Fibroblast of lung (primary cell): ENCODE results near the gene NDC80. TPM values are rescaled to one million over a fixed set of nuclear protein-coding genes. Genes with fewer than 3 reads are reported as not detected.

Experiments
- DNase-seq, 2 donors: peaks; one replicate each; pipeline versions ENCODE4 v3.0.0 to v3.0.0-alpha.2; 2010; ENCODE audit warnings: low read depth in 2 of 2
- H2AFZ ChIP-seq: 2 replicates; pipeline ENCODE4 v1.5.1; 2012; ENCODE audit warnings: low read length, control low read depth, inconsistent platforms
- H3K27ac ChIP-seq: 2 replicates; pipeline ENCODE4 v1.5.1; 2011; ENCODE audit warnings: low read length, control low read depth; ENCODE audit not compliant: insufficient read depth
- H3K27me3 ChIP-seq: 2 replicates; pipeline ENCODE4 v1.5.1; 2011; ENCODE audit warnings: mild to moderate bottlenecking, low read length; ENCODE audit not compliant: control insufficient read depth, insufficient read depth
- H3K36me3 ChIP-seq: 2 replicates; pipeline ENCODE4 v1.5.1; 2011; ENCODE audit warnings: low read length; ENCODE audit not compliant: control insufficient read depth, insufficient read depth
- H3K4me1 ChIP-seq: 2 replicates; pipeline ENCODE4 v1.5.1; 2011; ENCODE audit warnings: low read length; ENCODE audit not compliant: control insufficient read depth, insufficient read depth; ENCODE audit errors: extremely low read depth
- H3K4me2 ChIP-seq: 2 replicates; pipeline ENCODE4 v1.5.1; 2011; ENCODE audit warnings: low read length, control low read depth; ENCODE audit not compliant: insufficient read depth; ENCODE audit errors: extremely low read depth
- H3K4me3 ChIP-seq, 4 experiments: fragments of 200-600 bp in 1 of 4; sonication (generic) in 1 of 4; replicated peaks in 1 of 4; 2 replicates each; pipeline ENCODE4 v1.5.1; 2011 to 2016; ENCODE audit warnings: low read length in 4 of 4, low read depth in 3 of 4, mild to moderate bottlenecking in 3 of 4, control low read depth in 2 of 4, inconsistent platforms in 1 of 4, mixed read lengths in 1 of 4; ENCODE audit not compliant: insufficient read depth in 1 of 4; ENCODE audit errors: control extremely low read depth in 1 of 4
- H3K79me2 ChIP-seq: 2 replicates; pipeline ENCODE4 v1.5.1; 2012; ENCODE audit warnings: mild to moderate bottlenecking, low read length, inconsistent platforms; ENCODE audit not compliant: control insufficient read depth, insufficient read depth
- H3K9ac ChIP-seq: 2 replicates; pipeline ENCODE4 v1.5.1; 2011; ENCODE audit warnings: mild to moderate bottlenecking, low read length, control low read depth; ENCODE audit not compliant: insufficient read depth
- H3K9me3 ChIP-seq: 2 replicates; pipeline ENCODE4 v1.5.1; 2012; ENCODE audit warnings: low read depth, low read length; ENCODE audit not compliant: control insufficient read depth, insufficient read depth
- H4K20me1 ChIP-seq: 2 replicates; pipeline ENCODE4 v1.5.1; 2011; ENCODE audit warnings: low read length; ENCODE audit not compliant: control insufficient read depth, insufficient read depth; ENCODE audit errors: extremely low read depth
- EZH2 ChIP-seq: IDR thresholded peaks from 2 replicates; pipeline ENCODE4 v1.5.1; 2012; ENCODE audit warnings: low read length, control low read depth, mild to moderate bottlenecking; ENCODE audit errors: missing control alignments
- polyA plus RNA-seq, 2 donors: library from polyadenylated mRNA; depleted of rRNA in 1 of 2; stranded (reverse) in 1 of 2; unstranded in 1 of 2; fragments of >200 nt; gene quantifications; 2 replicates each; pipeline ENCODE4 v1.2.1, GENCODE V29; 2011 to 2012; ENCODE audit warnings: missing spikeins in 1 of 2
- total RNA-seq: library from RNA; depleted of rRNA; stranded (reverse); fragments of >200 nt; gene quantifications from 2 replicates; pipeline ENCODE4 v1.2.1, GENCODE V29; 2014
- TF ChIP-seq, protein P1 (sequence below), 2 donors: IDR thresholded peaks in 1 of 2; conservative IDR thresholded peaks in 1 of 2; 1 replicate in 1 of 2; 2 replicates in 1 of 2; pipeline ENCODE4 v1.5.1; 2011 to 2012; ENCODE audit warnings: low read length in 2 of 2, control low read depth in 1 of 2, inconsistent platforms in 1 of 2, low read depth in 1 of 2, mild to moderate bottlenecking in 1 of 2

NDC80 gene
- total and polyA plus RNA-seq, 2 donors (not counting 1 experiment from before 2014, with no cell fraction given) = 8.3 to 9.7 TPM

DNA sequence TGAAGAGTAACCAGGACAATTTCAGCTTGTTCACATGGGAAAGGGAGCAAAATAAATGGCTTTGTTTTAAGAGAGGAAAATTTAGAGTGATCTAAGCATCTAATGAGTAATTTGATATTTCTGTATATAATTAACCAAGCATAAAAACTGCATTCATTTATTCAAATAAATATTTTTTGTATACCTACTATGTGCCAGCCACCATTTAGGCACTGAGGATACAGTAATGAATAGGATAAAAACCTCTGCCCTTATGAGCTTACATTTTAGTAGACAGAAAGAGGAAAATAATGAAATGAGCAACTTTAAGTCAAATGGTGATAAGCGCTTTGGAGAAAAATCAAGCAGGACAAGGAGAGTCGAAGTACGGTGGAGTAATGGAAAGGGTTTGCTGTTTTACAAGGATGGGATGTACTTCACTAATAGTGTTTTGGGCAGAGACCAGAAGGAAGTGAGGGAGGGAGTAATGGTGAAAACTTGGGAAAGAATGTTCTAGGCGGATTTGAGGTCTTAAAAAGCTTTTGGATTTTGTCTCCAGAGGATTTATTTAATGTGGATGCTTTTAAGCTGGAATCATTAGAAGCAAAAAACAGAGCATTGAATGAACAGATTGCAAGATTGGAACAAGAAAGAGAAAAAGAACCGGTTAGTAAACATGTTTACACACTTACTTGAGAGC lies 17.4 kb downstream of the NDC80 start:
- Histone ChIP-seq H3K4me2 (no peak overlapping the region), H3K4me3 (no peak overlapping the region), H3K9me3 (no peaks in the 10 kb centered on the region), H4K20me1 (no peaks in the 10 kb centered on the region), H3K36me3 (peaks cover 2% of the 10 kb centered on the region), H3K27ac (no peak overlapping the region), H3K4me1 (peaks cover 3% of the 10 kb centered on the region), H3K79me2 (no peaks in the 10 kb centered on the region), H2AFZ (peak overlapping the region; percentile 23), H3K27me3 (no peaks in the 10 kb centered on the region), H3K9ac (no peak overlapping the region)
- TF ChIP-seq EZH2 = no peak
- TF ChIP-seq, protein P1, sequence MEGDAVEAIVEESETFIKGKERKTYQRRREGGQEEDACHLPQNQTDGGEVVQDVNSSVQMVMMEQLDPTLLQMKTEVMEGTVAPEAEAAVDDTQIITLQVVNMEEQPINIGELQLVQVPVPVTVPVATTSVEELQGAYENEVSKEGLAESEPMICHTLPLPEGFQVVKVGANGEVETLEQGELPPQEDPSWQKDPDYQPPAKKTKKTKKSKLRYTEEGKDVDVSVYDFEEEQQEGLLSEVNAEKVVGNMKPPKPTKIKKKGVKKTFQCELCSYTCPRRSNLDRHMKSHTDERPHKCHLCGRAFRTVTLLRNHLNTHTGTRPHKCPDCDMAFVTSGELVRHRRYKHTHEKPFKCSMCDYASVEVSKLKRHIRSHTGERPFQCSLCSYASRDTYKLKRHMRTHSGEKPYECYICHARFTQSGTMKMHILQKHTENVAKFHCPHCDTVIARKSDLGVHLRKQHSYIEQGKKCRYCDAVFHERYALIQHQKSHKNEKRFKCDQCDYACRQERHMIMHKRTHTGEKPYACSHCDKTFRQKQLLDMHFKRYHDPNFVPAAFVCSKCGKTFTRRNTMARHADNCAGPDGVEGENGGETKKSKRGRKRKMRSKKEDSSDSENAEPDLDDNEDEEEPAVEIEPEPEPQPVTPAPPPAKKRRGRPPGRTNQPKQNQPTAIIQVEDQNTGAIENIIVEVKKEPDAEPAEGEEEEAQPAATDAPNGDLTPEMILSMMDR (conservative IDR thresholded peaks at IDR 0.05 in 1 of 2, IDR thresholded peaks at IDR 0.05 in 1 of 2; ENCODE audit: low read depth in 1 of 2, low read length in 2 of 2) = no peak
- DNase-seq = no peak

- Histone ChIP-seq H3K79me2 (no peaks in the 10 kb centered on the region), H2AFZ (peak overlapping the region; percentile 79), H3K9ac (no peak overlapping the region), H4K20me1 (no peaks in the 10 kb centered on the region), H3K4me3 (no peak overlapping the region), H3K4me2 (no peak overlapping the region), H3K9me3 (no peaks in the 10 kb centered on the region), H3K27me3 (no peaks in the 10 kb centered on the region), H3K27ac (no peak overlapping the region), H3K4me1 (peaks cover 3% of the 10 kb centered on the region), H3K36me3 (peaks cover 2% of the 10 kb centered on the region)
- peak in 1 of 2 donors; percentile 22 for DNase-seq
- TF ChIP-seq, protein P1 (conservative IDR thresholded peaks at IDR 0.05 in 1 of 2, IDR thresholded peaks at IDR 0.05 in 1 of 2; ENCODE audit: low read depth in 1 of 2, low read length in 2 of 2) = no peak
- TF ChIP-seq EZH2 = no peak
Measured at GRCh38 chr18:2589345-2590068, 18.1 kb downstream of the NDC80 start.

DNA sequence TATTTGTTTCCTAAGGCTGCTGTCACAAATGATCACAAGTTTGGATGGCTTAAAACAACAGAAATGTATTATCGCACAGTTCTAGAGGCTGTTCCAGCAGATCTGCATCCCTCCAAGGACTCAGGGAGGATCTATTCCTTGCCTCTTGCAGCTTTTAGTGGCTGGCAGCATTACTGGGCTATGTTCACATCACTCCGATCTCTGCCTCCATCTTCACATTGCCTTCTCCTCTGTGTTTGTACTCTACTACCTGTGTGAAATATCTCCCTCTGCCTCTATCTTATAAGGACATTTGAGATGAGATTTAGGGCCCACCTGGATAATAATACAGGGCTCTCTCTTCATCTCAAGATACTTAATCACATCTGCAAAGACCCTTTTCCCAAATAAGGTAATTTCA lies 18.9 kb downstream of the NDC80 start:
- Histone ChIP-seq H3K27ac (no peak overlapping the region), H3K27me3 (no peaks in the 10 kb centered on the region)

More for the DNA sequence above, 18.9 kb downstream of the NDC80 start:
- TF ChIP-seq, protein P1 (conservative IDR thresholded peaks at IDR 0.05 in 1 of 2, IDR thresholded peaks at IDR 0.05 in 1 of 2; ENCODE audit: low read depth in 1 of 2, low read length in 2 of 2) = no peak
- TF ChIP-seq EZH2 = no peak
- Histone ChIP-seq H3K4me2 (no peak overlapping the region), H4K20me1 (no peaks in the 10 kb centered on the region), H3K79me2 (no peaks in the 10 kb centered on the region), H3K9ac (no peak overlapping the region), H2AFZ (peak overlapping the region; percentile 79), H3K4me3 (no peak overlapping the region), H3K9me3 (no peaks in the 10 kb centered on the region), H3K4me1 (peaks cover 3% of the 10 kb centered on the region), H3K36me3 (peaks cover 2% of the 10 kb centered on the region)
- no peak for DNase-seq
